Stimulated activated CD8-positive, alpha-beta memory T cell treated with anti-CD3 and anti-CD28 coated beads, Interleukin-7, amount 100 ng/mL, for 4 hours (primary cell): ENCODE measurements around the gene AHI1.
"Not testable (repeated sequence)": the region's sequence is repeated elsewhere in the genome, so short reads cannot be mapped to it uniquely, and the experiment has no call there.

ENCODE experiments used
- DNase-seq, 2 donors: peaks; one replicate each; pipeline ENCODE4 v3.0.0-alpha.2; 2020; ENCODE audit warnings: low read depth in 2 of 2

AHI1 gene

DNA sequence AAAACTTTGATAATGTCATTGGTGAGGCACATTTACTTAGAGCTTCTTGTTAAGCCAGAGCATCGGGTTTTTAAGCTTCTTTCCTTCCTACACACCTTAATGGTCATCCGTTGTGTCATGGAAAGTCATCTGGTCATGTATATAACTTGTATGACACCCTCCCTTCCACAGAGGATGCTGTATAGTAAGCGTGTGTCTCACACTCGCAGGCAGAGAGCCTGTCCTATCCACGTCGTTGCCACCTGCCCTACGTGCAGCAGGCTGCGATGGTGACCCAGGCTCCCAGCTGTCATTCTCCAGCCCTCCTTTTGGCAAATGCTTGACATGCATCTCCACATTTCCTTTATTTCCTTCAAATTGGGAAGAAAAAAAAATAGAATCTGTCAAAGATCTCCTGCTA lies 230.9 kb downstream of the AHI1 start:
- DNase-seq: no peak

DNA sequence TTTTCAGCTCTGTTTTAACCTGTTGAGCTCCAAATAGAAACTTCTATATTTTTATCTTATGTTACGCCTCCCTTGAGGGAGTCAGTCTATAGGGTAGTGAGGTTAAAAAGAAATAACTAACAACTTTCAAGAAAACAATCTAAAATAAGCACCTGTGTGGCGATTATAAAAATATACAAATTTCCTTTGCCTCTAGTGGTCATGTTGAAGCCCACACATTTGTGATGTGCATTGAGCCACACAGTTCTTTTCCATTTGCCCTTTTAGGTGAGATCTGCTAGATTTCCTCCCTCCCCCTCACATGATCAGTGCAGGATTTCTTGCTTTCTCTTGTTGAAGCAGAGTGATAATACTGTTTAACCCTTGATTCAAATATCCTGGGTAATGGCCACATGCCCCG lies 232.3 kb downstream of the AHI1 start:
- no peak for DNase-seq

DNA sequence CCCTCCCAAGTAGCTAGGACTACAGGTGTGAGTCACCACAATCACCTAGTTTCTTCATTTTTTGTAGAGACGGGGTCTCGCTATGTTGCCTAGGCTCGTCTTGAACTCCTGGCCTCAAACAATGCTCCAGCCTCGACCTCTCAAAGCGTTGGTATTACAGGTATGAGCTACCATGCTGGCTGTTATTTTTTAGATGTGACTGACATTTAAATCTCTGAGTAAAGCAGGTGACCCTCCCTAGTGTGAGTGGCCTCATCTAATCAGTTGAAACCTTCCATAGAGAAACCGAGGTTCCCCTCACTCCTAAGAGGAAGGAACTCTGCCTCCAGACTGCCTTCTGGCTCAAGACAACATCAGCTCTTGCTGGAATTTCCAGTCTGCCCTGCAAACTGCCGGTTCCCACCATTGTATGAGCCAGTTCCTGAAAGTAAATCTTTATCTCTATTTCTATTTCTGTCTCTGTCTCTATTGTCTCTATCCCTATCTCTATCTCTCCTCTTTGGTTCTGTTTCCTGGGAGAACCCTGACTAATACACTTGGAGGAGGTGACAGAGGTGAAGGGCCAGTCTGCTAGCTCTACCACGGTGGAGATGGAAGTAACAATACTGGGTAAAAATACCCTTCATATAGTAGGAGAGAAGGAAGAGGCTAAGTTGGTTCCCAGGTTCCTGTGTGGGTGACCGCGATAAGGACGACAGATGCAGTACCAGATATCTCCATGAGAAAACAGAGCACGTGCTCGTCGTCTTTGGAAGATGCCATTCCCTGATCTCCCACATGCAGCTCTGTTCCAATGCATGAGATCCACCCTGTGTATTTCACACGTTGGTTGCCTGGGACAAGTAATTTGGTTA lies 235.4 kb downstream of the AHI1 start:
- DNase-seq: no peak

DNA sequence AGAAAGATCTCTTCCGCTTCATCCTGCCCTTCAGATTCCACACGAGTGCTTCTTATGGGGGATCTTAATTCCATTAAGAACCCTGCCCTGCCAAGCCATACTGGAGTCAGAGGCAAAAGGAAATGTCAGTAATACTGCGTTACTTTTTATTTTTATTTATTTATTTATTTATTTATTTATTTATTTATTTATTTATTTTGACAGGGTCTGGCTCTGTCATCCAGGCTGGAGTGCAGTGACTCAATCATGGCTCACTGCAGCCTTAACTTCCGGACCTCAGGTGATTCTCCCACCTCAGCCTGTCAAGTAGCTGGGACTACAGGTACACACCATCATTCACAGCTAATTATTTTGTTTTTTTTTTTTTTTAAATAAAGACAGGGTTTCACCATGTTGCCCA lies 236.9 kb downstream of the AHI1 start:
- no peak for DNase-seq

DNA sequence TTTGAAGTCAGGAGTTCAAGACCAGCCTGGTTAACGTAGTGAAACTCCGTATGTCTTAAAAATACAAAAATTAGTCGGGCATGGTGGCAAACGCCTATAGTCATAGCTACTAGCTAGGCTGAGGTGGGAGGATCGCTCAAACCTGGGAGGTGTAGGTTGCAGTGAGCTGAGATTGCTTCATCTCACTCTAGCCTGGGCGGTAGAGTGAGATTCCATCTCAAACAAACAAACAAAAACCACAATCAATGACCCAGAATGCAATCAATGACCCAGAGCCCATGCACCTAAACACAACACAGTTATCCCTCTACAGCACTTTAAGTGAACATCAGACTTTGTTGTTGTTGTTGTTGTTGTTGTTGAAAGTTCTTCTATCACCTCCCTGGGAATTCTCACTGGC lies 238.6 kb downstream of the AHI1 start:
- DNase-seq: no peak

DNA sequence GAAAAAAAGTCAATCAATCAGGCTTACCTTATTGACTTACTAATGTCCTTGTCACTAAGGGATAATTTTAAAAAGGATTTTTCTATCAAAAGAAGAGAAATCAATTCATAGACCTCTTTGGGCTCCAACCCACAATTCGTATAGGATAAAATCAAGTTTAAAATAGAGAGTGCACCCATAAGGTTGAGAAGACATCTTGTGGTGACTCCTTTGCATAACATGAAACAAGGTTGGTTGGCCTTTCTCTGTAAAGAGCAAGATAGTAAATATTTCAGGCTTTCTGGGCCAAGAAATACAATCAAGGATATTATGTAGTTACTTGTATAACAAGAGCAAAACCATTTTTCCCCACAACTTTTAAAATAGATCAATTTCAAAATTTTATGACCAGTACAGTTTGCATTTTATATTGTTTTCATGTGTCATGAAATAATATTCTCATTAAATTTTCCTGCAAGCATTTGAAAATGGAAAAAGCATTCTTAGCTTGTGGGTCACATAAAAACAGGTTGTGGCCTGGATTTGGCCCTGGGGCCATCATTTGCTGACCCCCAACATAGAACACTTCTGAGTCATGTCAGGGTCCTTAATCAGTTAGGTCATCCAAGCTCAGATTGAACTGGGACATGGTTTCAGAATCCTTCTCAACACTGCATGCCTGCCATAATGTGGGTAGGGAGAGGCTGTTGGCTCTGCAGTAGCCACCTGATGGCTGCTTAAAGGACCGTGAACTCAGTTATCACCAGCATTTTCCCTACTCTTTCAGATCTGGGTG lies 239.7 kb downstream of the AHI1 start:
- DNase-seq: no peak

DNA sequence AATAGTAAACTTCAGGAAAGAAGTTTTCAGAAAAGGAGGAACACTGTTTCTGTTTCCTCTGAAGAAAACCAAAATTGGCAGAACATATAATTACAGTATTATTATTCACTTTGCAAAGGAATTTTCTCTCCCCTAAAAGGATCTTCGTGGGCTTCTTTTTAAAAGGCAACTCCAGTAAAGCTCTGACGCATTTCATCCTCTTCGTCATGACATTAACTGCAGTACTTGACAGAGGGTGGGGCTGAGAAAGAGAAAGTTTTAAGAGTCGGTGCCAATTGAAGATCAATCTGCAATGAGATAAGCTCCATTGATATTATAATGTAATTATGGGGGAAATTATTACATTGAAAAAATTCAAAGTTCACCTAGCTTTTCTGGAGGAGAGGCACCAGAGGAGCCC lies 240.7 kb downstream of the AHI1 start:
- DNase-seq: no peak

DNA sequence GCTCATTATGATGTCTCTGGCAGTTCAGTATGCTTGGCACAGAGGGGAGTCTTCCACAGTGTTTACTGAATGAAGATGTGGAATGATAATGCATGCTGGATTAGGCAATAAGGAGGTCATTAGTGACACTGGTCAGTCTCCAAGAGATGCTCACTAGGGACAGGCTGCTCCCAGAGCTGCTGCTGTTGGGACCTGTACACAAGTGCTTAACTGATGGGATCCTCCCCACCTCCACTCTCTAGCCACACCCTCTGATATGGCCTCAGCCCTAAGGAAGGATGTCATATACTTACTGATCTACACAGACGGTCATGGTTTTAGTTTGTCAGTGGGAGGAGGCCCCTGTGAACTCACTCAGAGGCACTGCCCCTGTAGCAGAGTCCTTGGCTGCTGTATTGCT lies 243.1 kb downstream of the AHI1 start:
- no peak for DNase-seq

DNA sequence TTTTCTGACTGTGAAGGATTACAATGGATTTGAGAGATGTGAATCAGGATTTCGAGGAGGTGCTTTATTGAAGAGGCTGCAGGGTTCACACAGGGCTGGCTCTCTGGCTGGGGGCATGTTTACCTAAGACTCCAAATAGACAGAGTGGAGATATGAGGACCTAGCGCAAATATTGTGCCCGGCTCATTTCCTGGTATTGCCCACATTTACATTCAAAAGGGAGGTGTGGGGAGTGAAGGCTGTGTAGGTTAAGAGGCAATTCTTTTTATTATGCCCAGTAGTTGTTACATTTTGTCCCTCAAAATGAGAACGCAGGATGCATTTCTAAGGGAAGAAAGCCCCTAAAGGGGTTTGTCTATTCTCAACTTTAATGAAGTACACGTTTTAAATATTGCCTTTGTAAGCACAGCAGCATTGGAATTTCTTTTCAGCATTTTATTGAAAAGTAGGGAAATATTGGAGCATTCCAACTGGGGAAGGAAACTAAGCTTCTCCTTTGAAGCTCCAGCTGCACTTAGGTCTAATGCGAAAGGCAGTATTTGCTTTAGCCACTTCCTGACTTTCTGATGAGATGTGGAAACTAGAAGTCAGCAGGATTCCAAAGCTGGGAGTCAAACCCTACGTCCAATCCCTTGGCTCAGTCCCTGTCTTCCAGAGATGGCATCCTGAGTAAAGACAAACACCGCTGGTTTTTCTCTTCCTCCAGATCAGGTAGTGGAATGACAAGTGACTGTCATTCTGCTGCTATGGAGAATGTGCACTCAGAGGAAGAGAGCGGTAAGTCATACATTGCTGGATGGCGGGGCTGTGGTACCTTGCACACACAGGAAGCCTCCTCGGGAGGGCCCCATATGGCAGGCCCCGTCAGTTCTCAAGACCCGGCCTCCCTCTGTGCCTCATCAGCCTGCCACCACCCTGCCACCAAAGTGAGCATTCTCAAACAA lies 245.8 kb downstream of the AHI1 start:
- DNase-seq: no peak

DNA sequence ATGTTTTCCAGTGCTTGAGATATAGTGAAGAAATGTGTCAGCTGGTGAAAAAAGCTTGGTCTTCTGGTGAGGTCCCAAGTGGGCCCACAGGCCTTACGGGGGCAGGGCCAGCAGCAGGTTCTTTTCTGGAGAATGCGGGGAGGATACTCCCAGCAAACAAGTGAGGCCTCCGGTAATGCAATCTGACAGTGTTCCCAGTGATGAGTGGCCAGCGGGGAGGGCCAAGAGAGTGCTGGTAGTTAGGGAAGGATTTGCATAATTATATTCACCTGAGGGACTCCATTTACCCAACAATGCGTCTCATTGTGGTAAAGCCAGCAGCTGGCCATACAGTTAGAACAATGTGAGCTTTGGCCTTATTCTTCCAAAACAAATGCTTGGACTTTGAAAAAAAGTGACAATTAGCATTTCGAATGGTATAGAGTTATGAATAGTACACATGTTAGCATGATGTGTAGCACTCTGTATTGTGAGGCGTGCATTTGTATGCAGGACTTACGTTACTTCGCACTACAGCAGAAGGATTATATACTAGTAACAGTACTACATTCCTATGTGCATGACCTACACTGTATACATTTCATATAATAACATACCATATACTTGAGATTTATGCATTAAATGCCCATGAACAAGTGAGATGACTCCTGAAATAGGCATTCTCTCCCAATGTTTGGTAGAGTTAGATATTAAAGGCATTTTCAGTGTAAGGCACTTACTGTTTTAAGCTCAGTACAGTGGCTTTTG lies 246.6 kb downstream of the AHI1 start:
- DNase-seq: no peak

DNA sequence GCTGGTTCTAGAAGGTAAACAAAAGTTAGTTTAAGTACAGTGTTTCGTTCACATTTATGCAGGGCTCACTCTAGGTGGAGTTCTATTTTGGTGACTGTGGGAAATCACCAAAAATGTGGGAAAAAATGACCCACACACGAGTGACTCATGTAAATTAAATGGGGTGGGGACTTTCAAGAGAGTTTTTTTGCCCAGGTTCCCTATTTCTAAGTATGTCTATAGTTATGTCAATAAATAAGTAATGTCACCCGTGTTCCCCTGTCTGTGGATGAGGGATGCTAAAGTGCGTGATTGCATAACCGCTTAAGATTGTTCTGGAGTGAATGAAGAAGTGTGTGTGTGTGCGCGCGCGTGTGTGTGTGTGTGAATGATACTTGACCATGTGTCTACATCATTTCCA lies 247.3 kb downstream of the AHI1 start:
- no peak for DNase-seq

DNA sequence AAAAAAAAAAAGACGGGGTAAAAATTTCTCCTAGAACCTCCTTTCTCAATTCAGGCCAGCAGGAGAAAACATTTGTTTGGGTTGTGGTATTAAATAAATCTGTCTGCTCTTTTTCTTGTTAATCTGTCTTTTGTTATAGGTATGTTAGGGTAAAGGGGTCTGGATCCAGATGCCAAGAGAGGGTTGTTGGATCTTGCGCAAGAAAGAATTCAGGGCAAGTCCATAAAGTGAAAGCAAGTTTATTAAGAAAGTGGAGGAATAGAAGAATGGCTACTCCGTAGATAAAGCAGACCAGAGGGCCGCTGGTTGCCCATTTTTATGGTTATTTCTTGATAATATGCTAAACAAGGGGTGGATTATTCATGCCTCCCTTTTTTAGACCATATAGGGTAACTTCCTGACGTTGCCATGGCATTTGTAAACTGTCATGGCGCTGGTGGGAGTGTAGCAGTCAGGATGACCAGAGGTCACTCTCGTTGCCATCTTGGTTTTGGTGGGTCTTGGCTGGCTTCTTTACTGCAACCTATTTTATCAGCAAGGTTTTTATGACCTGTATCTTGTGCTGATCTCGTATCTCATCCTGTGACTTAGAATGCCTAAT lies 251.0 kb downstream of the AHI1 start:
- not testable (repeated sequence) for DNase-seq

DNA sequence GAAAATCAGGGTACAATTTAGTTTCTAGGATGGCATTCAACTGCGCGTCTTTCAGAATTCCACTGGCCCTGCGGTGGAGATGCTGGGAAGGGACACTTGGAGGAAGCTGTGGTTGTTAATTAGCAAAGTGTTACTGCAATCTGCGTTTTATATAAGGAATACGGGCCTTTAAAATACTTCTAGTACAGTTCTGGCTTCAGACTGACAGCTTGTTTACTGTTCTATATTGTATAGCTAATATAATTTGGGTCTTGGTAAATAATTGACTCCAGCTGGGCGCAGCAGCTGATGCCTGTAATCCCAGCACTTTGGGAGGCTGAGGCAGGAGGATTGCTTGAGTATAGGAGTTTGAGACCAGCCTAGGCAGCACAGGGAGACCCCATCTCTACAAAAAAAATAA lies 252.7 kb downstream of the AHI1 start:
- no peak for DNase-seq

DNA sequence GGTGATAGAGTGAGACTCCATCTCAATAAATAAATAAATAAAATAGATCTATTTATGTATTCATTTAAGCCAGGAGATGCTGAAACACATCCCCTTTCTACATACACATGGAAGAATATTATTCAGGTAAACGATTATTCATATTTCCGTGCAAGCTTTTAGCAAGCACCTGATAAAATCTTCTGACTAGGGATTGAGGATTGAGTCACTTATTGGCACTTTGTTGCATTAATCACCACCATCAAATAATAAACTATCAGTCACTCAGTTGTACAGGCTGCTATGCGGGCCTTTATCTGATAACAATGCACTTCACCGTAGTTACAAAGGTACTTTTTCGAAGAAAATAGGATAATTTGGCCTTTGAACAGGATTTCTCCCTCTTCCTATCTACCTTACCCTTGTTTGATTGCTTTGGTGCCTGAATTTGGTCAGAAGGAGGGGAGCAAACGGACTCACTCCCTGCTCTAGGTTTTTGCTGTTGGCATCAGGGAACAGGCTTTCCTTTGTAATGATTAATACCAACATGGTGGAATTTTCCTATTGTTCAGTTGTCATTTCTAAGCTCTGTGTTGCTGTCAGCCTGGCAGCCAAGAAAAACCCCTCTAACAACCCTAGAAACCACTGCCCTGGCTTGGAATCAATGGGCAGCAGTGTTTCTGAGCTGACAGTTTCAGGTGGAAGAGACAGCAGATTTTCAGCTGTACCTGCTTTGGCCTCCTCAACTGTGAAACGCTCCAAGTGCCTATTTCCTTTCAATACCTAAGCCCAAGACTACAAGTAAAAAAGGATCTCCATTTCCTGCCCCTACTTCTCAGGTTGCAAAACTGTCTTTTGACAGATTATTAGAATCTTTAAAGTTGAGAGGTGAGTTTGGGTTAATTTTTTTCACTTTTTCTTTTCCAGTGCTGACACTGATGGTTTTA lies 253.4 kb downstream of the AHI1 start:
- no peak for DNase-seq

DNA sequence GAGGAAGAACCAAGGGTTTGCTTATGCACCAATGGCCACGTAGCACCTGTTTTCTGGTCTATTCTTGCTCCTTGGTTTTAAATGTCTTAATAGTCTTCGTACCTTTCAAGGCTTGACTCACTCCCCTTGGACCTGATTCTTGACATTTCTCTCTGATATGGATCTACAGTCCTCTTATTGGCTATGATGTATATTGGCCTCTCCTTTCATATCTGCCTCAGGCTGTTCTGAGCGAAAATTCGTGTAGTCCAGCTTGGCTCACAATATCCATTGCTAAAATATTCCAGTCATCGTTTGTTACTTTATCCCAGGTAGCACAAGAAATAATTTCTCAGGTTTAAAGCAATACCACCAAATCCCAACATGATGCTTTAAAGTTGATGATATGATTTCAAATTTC lies 256.8 kb downstream of the AHI1 start:
- no peak for DNase-seq

DNA sequence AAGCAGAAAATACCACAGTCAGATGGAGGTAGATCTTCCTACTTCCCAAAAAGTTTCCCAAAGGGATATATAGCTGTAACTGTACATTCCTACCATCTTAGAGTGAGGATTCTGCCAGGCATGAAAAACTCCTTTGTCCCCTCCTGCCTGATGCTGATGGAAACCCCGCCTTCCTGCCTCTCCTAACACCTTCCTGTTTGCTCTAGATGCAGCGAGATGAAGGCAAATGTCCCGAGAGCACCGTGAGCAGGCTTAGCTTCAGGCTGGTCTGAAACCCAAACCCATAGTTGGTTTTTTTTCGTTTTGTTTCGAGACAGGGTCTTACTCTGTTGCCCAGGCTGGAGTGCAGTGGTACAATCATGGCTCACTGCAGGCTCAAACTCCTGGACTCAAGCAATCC lies 260.8 kb downstream of the AHI1 start:
- no peak for DNase-seq

DNA sequence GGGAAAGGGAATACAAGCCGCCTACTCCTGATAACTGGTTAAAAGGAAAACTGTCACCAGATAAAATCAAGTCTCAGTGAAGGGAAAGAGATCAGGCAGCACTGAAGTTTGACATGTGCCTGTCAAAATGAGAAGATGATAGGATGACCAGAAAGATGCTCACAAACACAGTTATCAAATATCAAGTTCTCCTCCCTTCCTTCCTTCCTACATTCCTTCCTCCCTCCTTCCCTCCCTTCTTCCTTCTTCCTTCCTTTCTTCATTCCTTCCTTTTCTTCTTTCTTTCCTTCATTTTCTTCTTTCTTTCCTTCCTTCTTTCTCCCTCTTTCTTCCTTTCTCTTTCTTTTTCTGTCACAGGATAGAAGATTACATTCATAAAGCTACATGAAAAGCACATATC lies 261.2 kb downstream of the AHI1 start:
- no peak for DNase-seq

DNA sequence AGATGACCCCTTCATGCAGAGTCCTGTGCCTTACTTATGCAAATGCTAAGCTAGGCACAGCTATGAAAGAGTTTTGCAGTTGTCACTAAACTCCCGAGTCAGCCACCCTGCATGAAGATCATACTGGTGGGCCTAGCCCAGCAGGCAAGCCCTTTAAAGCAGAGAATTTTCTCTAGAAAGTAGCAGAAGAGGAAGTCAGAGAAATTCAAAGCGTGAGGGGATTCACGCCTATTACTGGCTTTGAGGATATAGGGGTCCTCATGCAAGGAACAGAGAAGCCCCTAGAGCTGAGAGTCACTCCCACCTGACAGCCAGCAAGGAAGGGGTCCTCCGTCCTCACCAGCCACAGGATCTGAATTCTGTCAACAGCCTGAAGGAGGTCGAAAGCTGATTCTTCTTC lies 261.8 kb downstream of the AHI1 start:
- no peak for DNase-seq

DNA sequence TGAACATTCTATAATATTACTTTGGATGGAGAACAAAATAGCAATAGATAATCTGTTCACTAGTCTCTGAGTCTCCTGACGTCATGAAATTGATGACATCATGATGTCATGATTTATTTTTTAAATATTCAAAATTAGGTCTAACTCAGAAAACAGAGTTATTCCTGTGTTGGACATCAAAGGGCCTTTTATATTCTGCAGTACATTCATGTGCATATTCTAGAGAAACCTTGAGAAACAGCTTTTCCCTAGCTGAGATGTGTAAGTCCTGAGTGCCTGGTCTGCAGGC lies 263.1 kb downstream of the AHI1 start:
- no peak for DNase-seq
